ENCODE measurements around the gene ATMIN.

DNA sequence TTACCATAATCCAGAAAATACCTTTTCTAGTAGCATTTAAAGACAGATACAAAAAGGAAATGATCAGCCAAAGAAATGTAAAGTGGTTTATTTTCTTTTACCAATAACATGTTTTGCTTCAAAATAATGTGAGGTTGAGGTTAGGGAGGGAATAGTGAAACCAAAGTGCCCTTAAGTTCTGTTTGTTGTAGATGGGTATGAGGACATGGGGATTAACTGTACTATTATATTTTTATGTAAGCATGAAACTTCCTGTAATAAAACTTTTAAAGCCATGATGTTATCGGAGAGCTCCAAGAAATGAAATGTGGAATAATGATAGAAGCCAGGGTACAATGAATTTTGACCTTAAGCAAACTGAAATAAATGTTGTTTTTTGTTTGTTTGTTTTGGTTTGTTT, 31.5 kb downstream of the ATMIN start:
- TF ChIP-seq, protein P1, sequence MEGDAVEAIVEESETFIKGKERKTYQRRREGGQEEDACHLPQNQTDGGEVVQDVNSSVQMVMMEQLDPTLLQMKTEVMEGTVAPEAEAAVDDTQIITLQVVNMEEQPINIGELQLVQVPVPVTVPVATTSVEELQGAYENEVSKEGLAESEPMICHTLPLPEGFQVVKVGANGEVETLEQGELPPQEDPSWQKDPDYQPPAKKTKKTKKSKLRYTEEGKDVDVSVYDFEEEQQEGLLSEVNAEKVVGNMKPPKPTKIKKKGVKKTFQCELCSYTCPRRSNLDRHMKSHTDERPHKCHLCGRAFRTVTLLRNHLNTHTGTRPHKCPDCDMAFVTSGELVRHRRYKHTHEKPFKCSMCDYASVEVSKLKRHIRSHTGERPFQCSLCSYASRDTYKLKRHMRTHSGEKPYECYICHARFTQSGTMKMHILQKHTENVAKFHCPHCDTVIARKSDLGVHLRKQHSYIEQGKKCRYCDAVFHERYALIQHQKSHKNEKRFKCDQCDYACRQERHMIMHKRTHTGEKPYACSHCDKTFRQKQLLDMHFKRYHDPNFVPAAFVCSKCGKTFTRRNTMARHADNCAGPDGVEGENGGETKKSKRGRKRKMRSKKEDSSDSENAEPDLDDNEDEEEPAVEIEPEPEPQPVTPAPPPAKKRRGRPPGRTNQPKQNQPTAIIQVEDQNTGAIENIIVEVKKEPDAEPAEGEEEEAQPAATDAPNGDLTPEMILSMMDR (conservative IDR thresholded peaks at IDR 0.05; ENCODE audit: low read length): no peak
- no peak for TF ChIP-seq EZH2phosphoT487 (IDR thresholded peaks at IDR 0.05; ENCODE audit: borderline replicate concordance)
